Sciatic nerve (tissue), 2 donors: ENCODE results near the gene ZNRF3. TPM values are rescaled to one million over a fixed set of nuclear protein-coding genes. Genes with fewer than 3 reads are reported as not detected.

Experiments used
- ATAC-seq: fragments of 200-7000 bp; cut with Tn5 transposase; one replicate; pipeline ENCODE4 v1.9.1; 2020; ENCODE audit warnings: mild to moderate bottlenecking, moderate library complexity
- DNase-seq: peaks from one replicate; pipeline ENCODE4 v3.0.0-alpha.2; 2020; ENCODE audit warnings: low spot score
- intact Hi-C: fragments of 100-400 bp; cut with DNase I; formaldehyde crosslinking; loops from one replicate; pipeline ENCODE4 v1.14.2; 2022
- total RNA-seq: library from RNA; stranded (reverse); fragmentation: NEBNext Ultra II Directional; extraction: Animal tissue kit (Norgen Biotek cat#: 25700); gene quantifications from one replicate; pipeline ENCODE4 v1.2.1, GENCODE V29; 2021
- donor health status: DM: no; HTN: no; CAD: no.
- donor health status: DM: no; HTN: no; CAD: no.

Gene ZNRF3
- total RNA-seq, 1 donor from 2014 or later: 12.9 TPM

DNA sequence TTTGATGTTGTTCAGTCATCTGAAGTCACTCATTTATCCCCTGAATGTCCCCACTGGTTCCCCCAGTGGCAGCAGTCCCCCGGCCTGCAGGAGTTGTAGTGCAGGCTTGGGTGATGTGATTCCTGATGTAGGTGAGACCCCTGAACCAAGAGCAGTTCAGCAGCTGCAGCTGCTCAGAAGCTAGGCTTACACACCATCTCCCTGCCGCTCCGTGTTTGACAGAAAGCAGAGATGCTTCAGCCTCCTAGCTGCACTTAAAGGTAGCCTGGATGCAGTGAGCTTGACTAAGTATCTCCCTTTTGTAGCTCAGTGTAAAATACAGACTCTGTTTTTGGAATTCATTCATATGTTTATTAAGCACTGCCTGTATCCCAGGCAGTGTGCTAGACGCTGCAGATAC lies 130.9 kb downstream of the ZNRF3 start:
- intact Hi-C loops: no loop called here
- DNase-seq (peak; percentile 15), ATAC-seq (no peak)

DNA sequence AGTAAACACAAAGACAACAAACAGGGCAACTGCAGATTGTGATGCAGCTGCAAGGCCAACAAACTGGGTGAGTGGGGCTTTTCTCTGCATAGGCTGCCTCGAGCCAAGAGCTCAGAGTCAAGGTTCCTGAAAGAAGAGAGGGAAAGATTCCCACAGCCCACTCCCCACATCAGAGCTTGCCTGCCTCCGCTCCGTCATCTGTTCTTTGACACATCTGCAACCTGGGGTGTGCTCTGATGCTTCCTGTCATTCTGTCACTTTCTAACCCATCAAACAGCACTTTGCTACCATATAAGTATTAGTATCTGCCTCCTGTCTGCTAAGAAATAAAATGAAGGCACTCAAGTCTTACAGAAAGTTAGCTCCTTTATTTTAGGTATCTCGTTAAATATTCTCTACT lies 131.4 kb downstream of the ZNRF3 start:
- intact Hi-C loops: no loop called here
- DNase-seq: peak; percentile 21
- ATAC-seq: no peak

GRCh38 chr22:29016067-29016938 lies 132.9 kb downstream of the ZNRF3 start:
- DNase-seq (peak; percentile 3), ATAC-seq (no peak)
- intact Hi-C loops: no loop called here

DNA sequence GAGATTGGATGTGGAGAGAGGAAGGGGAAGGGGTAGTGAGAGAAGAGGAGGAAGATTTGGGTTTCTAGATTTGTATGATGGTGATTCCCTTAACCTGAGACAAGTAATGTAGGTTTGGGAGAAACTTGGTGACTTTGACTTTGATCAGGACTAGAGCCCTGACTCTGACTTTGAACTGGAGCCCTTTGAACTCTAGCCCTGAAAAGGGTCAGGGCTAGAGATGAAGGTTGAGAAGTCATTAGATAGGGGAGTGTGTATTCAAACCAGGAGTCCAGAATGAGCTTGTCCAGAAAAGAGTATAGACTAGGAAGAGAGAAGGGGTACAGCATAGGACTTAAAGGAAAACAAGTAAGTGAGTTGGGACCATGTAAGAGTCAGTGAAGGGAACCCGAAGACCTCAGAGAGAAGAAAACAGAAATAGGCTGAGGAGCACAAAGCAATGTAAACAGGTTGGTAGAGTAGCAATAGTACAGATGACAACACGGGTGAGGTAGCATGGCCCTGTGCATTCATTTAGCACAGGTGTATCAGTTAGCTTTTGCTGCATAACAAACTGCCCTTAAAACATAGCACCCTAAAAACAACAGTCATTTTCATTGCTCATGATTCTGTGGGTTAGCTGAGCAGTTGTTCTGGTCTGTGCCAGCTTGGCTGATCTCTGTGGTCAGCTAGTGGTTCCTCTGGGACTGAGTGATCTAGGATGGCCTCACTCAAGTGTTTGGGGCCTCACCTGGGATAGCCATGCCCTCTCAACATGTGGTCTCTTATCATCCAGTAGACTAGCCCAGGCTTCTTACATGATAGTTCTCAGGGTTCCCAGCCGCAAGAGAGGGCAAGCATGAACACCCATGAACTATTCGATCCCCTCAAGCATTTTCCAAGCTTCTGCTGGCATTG lies 135.2 kb downstream of the ZNRF3 start:
- intact Hi-C loops: no loop called here
- ATAC-seq (no peak), DNase-seq (peak; percentile 25)

DNA sequence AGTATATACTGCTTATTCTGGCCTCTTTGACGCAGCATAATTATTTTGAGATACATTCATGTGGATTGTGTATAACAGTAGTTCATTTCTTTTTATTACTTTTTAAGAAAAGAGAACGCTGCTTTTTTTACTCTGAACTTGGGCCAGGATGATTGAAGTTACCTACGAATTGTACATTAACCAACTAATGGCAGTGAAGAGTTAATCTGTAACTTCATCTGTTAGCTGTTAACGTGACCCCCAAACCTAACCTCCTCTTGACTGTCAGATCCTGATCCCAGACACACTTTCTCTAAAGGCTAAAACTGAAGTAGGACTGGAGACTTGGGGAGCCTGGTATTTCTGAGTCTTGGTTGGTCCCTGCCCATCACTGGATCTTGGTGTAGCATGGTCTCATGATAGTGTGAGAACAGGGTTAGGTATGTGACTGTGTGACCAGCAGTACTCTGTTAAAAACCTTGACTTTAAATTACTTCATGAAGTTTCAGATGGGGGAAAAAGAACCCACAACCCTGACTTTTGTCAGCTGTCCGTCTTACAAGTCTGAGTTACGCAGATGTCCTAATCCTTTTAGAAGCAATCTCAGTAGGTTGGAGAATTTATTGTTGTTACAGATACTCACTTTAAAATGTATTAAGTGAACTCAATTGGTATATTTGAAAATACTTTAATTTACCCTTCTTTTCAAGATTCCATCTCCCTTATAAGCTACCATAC lies 138.9 kb downstream of the ZNRF3 start:
- intact Hi-C loops: no loop called here
- no peak for ATAC-seq
- DNase-seq: peak; percentile 2

DNA sequence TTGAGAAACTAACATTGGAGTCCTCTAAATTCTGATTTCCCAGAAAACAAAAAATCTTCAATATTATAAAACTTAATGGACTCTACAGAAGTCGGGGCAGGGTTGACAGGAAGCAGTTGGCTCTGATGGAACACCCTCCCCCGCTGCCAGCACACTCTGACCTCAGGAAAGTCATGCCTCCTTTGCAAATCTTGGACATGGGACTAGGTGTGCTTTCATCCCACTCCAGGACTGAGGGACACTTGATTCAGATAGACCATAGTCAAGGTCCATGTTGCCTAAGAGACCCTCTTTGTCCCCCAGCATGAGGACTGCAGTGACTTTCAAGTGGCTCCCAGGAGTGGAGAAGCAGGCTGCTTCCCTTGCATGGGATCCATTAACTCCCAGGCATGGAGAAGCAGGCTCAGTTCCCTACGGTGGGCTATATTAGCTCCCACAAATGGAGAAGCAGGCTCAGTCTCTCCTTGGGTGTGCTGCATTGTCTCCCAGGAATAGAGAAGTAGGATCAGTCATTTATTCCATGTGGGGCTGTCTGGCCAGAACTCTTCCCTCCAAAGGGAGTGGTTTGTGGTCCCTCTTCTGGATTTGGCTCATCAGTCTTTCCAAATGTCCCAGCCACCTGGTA lies 139.9 kb downstream of the ZNRF3 start:
- DNase-seq: peak; percentile 31
- intact Hi-C loops: no loop called here

GRCh38 chr22:29026579-29026978 lies 143.2 kb downstream of the ZNRF3 start:
- ATAC-seq (no peak), DNase-seq (peak; percentile 27)
- intact Hi-C loops: no loop called here

More for the DNA sequence above, 139.9 kb downstream of the ZNRF3 start:
- no peak for ATAC-seq

GRCh38 chr22:29028468-29028867 lies 145.1 kb downstream of the ZNRF3 start:
- ATAC-seq (no peak), DNase-seq (no peak)
- intact Hi-C loops: no loop called here

DNA sequence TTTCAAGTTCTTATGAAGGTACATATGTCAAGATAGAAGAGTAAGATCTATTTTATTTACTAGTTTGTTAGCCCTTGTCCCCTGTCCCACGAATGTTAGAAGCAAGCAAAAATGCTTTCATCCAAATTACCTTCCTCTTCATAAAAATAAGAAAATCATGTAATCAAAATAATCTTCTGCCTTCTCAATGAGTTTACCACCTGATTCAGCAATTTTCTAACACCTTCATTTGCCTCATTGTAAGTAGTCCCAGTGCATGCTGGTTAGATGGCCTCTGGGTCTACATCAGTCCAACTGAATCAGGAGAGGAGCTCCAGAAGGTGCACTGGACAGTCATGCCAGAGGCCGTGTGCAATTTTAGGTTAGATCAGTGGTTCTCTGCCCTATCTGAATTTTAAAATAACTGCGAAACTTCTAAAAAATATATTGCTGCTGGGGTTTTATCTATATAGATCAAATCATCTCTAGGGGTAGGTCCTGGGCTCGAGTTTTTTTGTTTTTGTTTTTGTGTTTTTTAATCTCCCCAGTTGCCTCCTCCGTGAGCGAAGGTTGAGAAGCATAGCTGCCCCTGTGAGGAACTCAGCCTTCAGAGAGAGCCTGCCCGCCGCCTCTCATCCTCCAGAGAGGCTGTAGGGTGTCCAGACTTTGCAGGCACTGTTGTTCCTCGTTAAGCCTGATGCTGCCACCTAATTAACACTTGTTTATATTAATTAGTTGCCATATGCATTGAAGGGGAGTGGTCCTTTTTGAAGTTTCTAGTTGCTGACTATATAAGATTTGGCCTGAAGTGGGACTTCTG lies 146.0 kb downstream of the ZNRF3 start:
- intact Hi-C loops: no loop called here
- ATAC-seq (no peak), DNase-seq (peak; percentile 53)

- DNase-seq (peak; percentile 52), ATAC-seq (no peak)
- intact Hi-C loops: no loop called here
Measured at GRCh38 chr22:29030016-29030617, 146.7 kb downstream of the ZNRF3 start.

- intact Hi-C loops: no loop called here
- DNase-seq (peak; percentile 80), ATAC-seq (peak; percentile 81)
Measured at GRCh38 chr22:29030618-29031226, 147.3 kb downstream of the ZNRF3 start.

- DNase-seq (peak; percentile 66), ATAC-seq (peak; percentile 92)
- intact Hi-C loops: no loop called here
Measured at GRCh38 chr22:29031227-29032011, 148.0 kb downstream of the ZNRF3 start.

GRCh38 chr22:29032014-29032475 lies 148.7 kb downstream of the ZNRF3 start:
- no peak for ATAC-seq
- DNase-seq: no peak
- intact Hi-C loops: no loop called here

DNA sequence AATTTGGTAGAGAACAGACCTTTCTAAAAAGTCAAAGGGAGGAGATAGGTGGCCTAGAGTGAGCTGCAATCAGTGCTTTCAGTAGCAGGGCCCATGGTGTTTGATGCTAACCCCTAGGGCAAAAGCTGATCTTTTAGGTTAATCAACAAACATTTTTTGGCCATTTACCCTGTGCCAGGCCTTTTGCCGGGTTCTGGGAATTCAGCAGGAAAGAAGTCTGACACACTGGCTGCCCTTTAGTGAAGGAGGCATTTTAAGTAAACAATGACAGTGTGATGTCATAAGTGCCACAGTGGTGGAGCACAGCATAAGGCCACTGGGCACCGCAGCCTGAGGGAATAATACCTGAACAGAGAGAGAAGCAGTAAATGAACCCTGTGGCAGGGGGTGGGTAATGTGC lies 149.2 kb downstream of the ZNRF3 start:
- DNase-seq (no peak), ATAC-seq (no peak)
- intact Hi-C loops: no loop called here

DNA sequence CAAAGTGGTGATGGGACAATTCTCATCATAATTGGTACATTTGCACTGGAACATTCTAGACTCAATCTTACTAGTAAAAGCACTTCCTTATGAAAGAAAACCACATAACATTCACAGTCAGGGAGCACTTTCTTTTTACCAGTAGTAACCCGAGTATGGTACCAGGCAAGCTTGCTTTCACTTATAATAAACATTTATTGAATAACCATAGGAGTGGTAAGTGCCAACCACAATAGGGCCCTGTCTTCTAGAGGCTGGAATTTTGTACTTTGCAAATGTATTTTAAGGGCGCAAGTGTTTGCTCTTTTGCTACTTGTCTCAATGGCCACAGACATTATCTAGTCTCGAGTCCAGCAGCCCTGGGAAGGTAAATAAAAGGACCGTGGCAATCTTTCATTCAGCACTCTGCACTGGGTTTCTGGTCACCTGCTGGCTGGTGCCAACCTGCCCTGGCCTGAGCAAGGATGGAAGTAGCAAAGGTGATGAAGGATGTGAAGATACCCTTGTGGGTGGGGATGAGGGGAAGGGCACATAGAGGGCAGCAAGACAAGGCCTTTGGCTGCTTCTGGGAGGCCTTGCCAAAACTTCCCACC lies 154.1 kb downstream of the ZNRF3 start:
- intact Hi-C loops: no loop called here
- ATAC-seq (no peak), DNase-seq (no peak)

GRCh38 chr22:29039148-29039547 lies 155.8 kb downstream of the ZNRF3 start:
- intact Hi-C loops: no loop called here
- ATAC-seq: no peak
- DNase-seq: no peak
